NCI-H446 (cell line): Measurements from ENCODE around the gene ARHGAP15.
A peak's percentile ranks its signal among the peaks of the same experiment; 100 is the strongest.

ENCODE experiments used
- DNase-seq, 2 experiments: peaks; one replicate each; lab custom pipeline; 2025; lab: John Stamatoyannopoulos, UW

ARHGAP15 gene

GRCh38 chr2:143262389-143262788 lies 133.2 kb downstream of the ARHGAP15 start:
- no peak for DNase-seq

GRCh38 chr2:143263066-143263625 lies 133.9 kb downstream of the ARHGAP15 start:
- peak in 1 of 2 experiments; percentile 61 for DNase-seq

- peak; percentile 72 to 94 for DNase-seq
These were observed 135.6 kb downstream of the ARHGAP15 start for GRCh38 chr2:143264851-143265250.

- DNase-seq, result no peak
These were observed 150.5 kb downstream of the ARHGAP15 start for GRCh38 chr2:143279672-143280071.

GRCh38 chr2:143280097-143280757 lies 151.0 kb downstream of the ARHGAP15 start:
- no peak for DNase-seq

- DNase-seq, result peak in 1 of 2 experiments; percentile 15
These were observed 153.5 kb downstream of the ARHGAP15 start for GRCh38 chr2:143282684-143283083.

GRCh38 chr2:143284087-143284675 lies 155.0 kb downstream of the ARHGAP15 start:
- peak in 1 of 2 experiments; percentile 65 for DNase-seq

GRCh38 chr2:143289025-143289424 lies 159.8 kb downstream of the ARHGAP15 start:
- peak in 1 of 2 experiments; percentile 10 for DNase-seq

- DNase-seq, result peak; percentile 47 to 84
These were observed 161.0 kb downstream of the ARHGAP15 start for GRCh38 chr2:143290221-143290620.

- no peak for DNase-seq
These were observed 164.8 kb downstream of the ARHGAP15 start for GRCh38 chr2:143294068-143294467.

- no peak for DNase-seq
These were observed 166.9 kb downstream of the ARHGAP15 start for GRCh38 chr2:143296089-143296488.

GRCh38 chr2:143297182-143297581 lies 168.0 kb downstream of the ARHGAP15 start:
- DNase-seq, result no peak

GRCh38 chr2:143300536-143300935 lies 171.3 kb downstream of the ARHGAP15 start:
- no peak for DNase-seq

- DNase-seq, result no peak
These were observed 182.2 kb downstream of the ARHGAP15 start for GRCh38 chr2:143311426-143311825.

GRCh38 chr2:143312441-143312840 lies 183.2 kb downstream of the ARHGAP15 start:
- DNase-seq, result peak; percentile 58 to 70

GRCh38 chr2:143313861-143314260 lies 184.6 kb downstream of the ARHGAP15 start:
- DNase-seq, result no peak

GRCh38 chr2:143321994-143322393 lies 192.8 kb downstream of the ARHGAP15 start:
- peak in 1 of 2 experiments; percentile 29 for DNase-seq

GRCh38 chr2:143329288-143329687 lies 200.1 kb downstream of the ARHGAP15 start:
- no peak for DNase-seq

GRCh38 chr2:143333168-143333791 lies 204.1 kb downstream of the ARHGAP15 start:
- DNase-seq, result no peak

- no peak for DNase-seq
These were observed 204.6 kb downstream of the ARHGAP15 start for GRCh38 chr2:143333847-143334246.

- no peak for DNase-seq
These were observed 205.6 kb downstream of the ARHGAP15 start for GRCh38 chr2:143334837-143335236.

GRCh38 chr2:143336719-143337210 lies 207.5 kb downstream of the ARHGAP15 start:
- no peak for DNase-seq

- DNase-seq, result no peak
These were observed 212.3 kb downstream of the ARHGAP15 start for GRCh38 chr2:143341478-143341877.
